Ascending aorta (tissue), 2 donors: ENCODE results near the gene DDHD1. TPM values are rescaled to one million over a fixed set of nuclear protein-coding genes. Genes with fewer than 3 reads are reported as not detected.

Source experiments
- DNase-seq, 2 donors: peaks; one replicate each; pipeline ENCODE4 v3.0.0-alpha.2; 2019; ENCODE audit warnings: low spot score in 2 of 2
- H3K27ac ChIP-seq, 2 donors: fragments of 200-600 bp; sonication (generic); one replicate each; pipeline ENCODE4 v1.5.1; 2016 to 2017; ENCODE audit warnings: mild to moderate bottlenecking in 1 of 2
- H3K27me3 ChIP-seq: fragments of 200-600 bp; sonication (generic); one replicate; pipeline ENCODE4 v1.5.1; 2017
- H3K36me3 ChIP-seq, 2 donors: fragments of 200-600 bp; sonication (generic); one replicate each; pipeline ENCODE4 v1.5.1; 2016
- H3K4me1 ChIP-seq, 2 donors: fragments of 200-600 bp; sonication (generic); one replicate each; pipeline ENCODE4 v1.5.1; 2016 to 2017; ENCODE audit warnings: mild to moderate bottlenecking in 1 of 2
- H3K4me3 ChIP-seq, 2 donors: fragments of 200-600 bp; sonication (generic); one replicate each; pipeline ENCODE4 v1.5.1; 2016 to 2017; ENCODE audit warnings: mild to moderate bottlenecking in 1 of 2
- H3K9me3 ChIP-seq, 2 donors: fragments of 200-600 bp; sonication (generic); one replicate each; pipeline ENCODE4 v1.5.1; 2016
- intact Hi-C: fragments of 100-400 bp; cut with DNase I; formaldehyde crosslinking; loops from one replicate; pipeline ENCODE4 v1.15.1; 2023
- total RNA-seq: library from RNA; depleted of rRNA; stranded (reverse); fragments of >200 nt; gene quantifications from one replicate; pipeline ENCODE4 v1.1.0, GENCODE V29; 2016
- TF ChIP-seq, protein P1 (sequence below), 3 experiments: fragments of 200-600 bp in 2 of 3; fragments of 450-650 bp in 1 of 3; sonication (generic) in 2 of 3; IDR thresholded peaks; one replicate each; pipeline ENCODE4 v1.5.1; 2016 to 2019; ENCODE audit warnings: antibody characterized with exemption in 3 of 3, mild to moderate bottlenecking in 1 of 3, moderate library complexity in 1 of 3

Gene DDHD1
- total RNA-seq, 1 donor from 2014 or later = 21.3 TPM

DNA sequence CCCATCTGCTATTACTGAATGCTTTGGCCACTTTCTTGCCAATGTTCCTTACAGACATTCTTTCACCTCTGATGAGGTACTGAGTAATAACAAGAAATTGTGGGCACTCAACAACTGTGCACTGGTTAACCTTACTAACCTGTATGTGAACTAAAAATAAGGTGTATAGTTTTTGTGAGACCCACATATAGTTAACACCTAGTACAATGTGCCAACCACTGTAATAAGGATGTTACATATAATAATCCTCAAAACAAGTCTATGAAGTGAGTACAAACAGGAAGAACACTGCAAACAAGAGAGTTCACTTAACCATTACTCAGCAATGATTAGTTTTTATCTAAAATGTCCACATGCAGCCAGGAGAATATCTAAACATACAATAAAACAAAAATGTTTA lies 4.5 kb downstream of the DDHD1 start:
- H3K27ac ChIP-seq = no peak overlapping the region
- no peaks in the 10 kb centered on the region for H3K36me3 ChIP-seq
- H3K4me3 ChIP-seq = no peak overlapping the region
- H3K27me3 ChIP-seq = no peaks in the 10 kb centered on the region
- no peaks in the 10 kb centered on the region for H3K9me3 ChIP-seq
- TF ChIP-seq, protein P1, sequence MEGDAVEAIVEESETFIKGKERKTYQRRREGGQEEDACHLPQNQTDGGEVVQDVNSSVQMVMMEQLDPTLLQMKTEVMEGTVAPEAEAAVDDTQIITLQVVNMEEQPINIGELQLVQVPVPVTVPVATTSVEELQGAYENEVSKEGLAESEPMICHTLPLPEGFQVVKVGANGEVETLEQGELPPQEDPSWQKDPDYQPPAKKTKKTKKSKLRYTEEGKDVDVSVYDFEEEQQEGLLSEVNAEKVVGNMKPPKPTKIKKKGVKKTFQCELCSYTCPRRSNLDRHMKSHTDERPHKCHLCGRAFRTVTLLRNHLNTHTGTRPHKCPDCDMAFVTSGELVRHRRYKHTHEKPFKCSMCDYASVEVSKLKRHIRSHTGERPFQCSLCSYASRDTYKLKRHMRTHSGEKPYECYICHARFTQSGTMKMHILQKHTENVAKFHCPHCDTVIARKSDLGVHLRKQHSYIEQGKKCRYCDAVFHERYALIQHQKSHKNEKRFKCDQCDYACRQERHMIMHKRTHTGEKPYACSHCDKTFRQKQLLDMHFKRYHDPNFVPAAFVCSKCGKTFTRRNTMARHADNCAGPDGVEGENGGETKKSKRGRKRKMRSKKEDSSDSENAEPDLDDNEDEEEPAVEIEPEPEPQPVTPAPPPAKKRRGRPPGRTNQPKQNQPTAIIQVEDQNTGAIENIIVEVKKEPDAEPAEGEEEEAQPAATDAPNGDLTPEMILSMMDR (IDR thresholded peaks at IDR 0.05) = no peak
- H3K4me1 ChIP-seq = peaks cover 0 to 11% of the 10 kb centered on the region in 2 donors
- no peak for DNase-seq
- intact Hi-C loops = no loop called here

DNA sequence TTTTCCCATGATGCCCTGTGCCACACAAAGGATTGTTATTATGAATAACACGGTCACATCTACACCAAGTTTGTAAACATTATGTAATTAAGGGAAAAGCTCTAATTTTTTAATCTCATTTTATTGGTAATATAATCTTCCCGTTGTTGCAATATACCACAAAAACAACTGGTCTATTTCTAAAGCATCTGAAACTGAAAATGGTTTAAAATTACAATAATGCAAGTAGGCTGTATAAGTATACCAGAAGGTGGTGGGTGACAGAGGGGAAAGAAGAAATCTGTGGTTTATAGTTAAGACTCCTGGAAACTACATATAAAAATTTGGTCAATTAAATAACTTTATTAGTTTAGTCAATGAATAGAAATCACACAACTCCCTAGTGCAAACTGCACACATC lies 5.2 kb downstream of the DDHD1 start:
- TF ChIP-seq, protein P1 (IDR thresholded peaks at IDR 0.05) = no peak
- no peak for DNase-seq
- intact Hi-C loops = no loop called here

DNA sequence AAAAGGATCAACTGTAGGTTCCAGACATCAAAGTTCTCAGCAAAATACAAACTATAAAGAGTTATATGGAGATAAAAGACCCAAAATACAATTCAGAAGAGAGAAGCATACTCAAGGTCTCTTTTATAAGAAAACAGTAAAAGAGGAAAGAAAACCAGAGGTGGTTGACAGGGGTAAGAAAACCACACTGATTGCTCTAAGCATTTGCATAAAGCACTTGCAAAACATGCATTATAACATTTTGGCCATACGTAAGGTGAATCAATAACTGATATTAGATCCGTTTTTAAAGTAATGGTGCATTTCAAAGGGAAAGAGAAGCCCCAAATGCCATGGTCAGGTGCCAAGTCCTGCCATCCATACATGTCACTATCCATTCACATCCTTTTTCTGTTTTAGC lies 5.9 kb downstream of the DDHD1 start:
- DNase-seq = no peak
- intact Hi-C loops = no loop called here
- H3K27me3 ChIP-seq = no peaks in the 10 kb centered on the region
- TF ChIP-seq, protein P1 (IDR thresholded peaks at IDR 0.05) = no peak
- peaks cover 0 to 8% of the 10 kb centered on the region in 2 donors for H3K4me1 ChIP-seq
- peaks cover 3 to 6% of the 10 kb centered on the region in 2 donors for H3K9me3 ChIP-seq
- no peak overlapping the region for H3K4me3 ChIP-seq
- no peaks in the 10 kb centered on the region for H3K36me3 ChIP-seq
- no peak overlapping the region for H3K27ac ChIP-seq

More for the DNA sequence above, 5.2 kb downstream of the DDHD1 start:
- Histone ChIP-seq H3K27me3 (no peaks in the 10 kb centered on the region), H3K27ac (no peak overlapping the region), H3K4me3 (no peak overlapping the region), H3K36me3 (no peaks in the 10 kb centered on the region), H3K9me3 (peaks cover 0 to 3% of the 10 kb centered on the region in 2 donors), H3K4me1 (peaks cover 0 to 8% of the 10 kb centered on the region in 2 donors)

DNA sequence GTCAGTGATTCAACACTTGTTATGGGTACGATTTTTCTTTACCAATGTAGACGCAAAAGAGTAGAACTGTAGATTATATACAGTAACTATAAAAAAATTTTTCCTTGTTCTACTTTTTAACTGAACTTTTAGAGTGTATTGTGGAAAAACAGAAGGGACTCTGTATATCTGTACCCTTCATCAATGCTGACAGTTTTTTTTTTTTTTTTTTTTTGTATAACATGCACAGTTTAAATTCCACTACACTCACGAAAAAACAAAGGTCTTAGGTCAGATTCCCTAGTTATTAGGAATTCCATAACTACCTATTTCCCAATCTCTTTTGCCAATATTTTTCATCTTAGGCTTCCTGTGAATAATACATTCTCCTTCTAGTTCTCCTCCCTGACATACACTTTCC lies 6.4 kb downstream of the DDHD1 start:
- DNase-seq = no peak
- no peak overlapping the region for H3K27ac ChIP-seq
- peaks cover 0 to 8% of the 10 kb centered on the region in 2 donors for H3K4me1 ChIP-seq
- no peak overlapping the region for H3K4me3 ChIP-seq
- TF ChIP-seq, protein P1 (IDR thresholded peaks at IDR 0.05) = no peak
- no peaks in the 10 kb centered on the region for H3K27me3 ChIP-seq
- intact Hi-C loops = no loop called here
- peaks cover 3 to 11% of the 10 kb centered on the region in 2 donors for H3K9me3 ChIP-seq
- no peaks in the 10 kb centered on the region for H3K36me3 ChIP-seq

DNA sequence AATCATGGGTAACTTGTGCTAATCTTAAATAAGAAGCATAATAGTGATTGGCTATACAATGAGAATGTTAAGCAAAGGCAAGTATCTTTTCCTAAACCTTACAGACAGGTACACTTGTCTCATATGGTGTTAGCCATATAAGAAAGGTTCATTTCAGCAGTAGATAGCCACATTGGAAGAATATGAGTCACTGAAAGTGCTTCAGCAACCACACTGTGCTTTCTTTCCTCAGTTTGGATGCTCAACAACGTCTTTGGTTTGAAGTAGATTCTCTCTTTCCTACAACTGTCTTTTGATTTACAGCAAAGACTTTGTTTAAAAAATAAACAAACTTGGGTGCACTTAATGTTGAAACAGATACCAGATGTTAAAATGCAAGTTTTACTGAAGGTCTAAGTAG lies 8.9 kb downstream of the DDHD1 start:
- Histone ChIP-seq H3K4me1 (no peaks in the 10 kb centered on the region), H3K36me3 (no peaks in the 10 kb centered on the region), H3K4me3 (no peak overlapping the region), H3K9me3 (peaks cover 16 to 36% of the 10 kb centered on the region in 2 donors), H3K27ac (no peak overlapping the region), H3K27me3 (no peaks in the 10 kb centered on the region)
- DNase-seq = no peak
- TF ChIP-seq, protein P1 (IDR thresholded peaks at IDR 0.05) = no peak
- intact Hi-C loops = no loop called here

DNA sequence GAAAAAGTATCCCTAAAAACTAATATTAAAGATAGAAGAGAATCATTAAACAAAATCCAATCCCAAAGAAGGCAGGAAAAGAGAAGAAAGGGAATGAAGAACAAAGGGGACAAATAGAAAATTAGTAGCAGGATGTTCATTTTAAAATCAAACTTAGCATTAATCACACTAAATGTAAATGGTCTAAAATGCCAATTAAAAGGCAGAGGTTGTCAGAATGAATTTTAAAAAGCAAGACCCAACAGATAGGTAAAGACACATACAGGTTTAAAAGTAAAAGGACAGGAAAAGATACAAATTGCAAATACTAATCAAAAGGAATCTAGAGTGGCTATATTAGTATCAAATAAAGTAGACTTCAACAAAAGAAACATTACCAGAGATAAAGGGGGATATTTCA lies 12.5 kb downstream of the DDHD1 start:
- Histone ChIP-seq H3K27ac (no peak overlapping the region), H3K36me3 (no peaks in the 10 kb centered on the region), H3K4me3 (no peak overlapping the region), H3K4me1 (no peaks in the 10 kb centered on the region), H3K9me3 (peaks cover 26 to 62% of the 10 kb centered on the region in 2 donors), H3K27me3 (no peaks in the 10 kb centered on the region)
- no peak for DNase-seq
- TF ChIP-seq, protein P1 (IDR thresholded peaks at IDR 0.05) = no peak
- intact Hi-C loops = no loop called here
